GM10847 (cell line): ENCODE measurements around the gene ATOH8.

Source experiments
- POLR2A ChIP-seq: IDR thresholded peaks from 2 replicates; pipeline ENCODE4 v1.6.1; 2011; ENCODE audit not compliant: insufficient read length; ENCODE audit errors: extremely low read depth

The ATOH8 gene

GRCh38 chr2:85729825-85730510 lies 23.8 kb upstream of the ATOH8 start:
- no peak for TF ChIP-seq POLR2A

GRCh38 chr2:85730686-85731230 lies 23.0 kb upstream of the ATOH8 start:
- TF ChIP-seq POLR2A: no peak

- no peak for TF ChIP-seq POLR2A
These were observed 22.2 kb upstream of the ATOH8 start for GRCh38 chr2:85731606-85732005.

GRCh38 chr2:85732467-85733120 lies 21.2 kb upstream of the ATOH8 start:
- TF ChIP-seq POLR2A: no peak

- no peak for TF ChIP-seq POLR2A
These were observed 20.4 kb upstream of the ATOH8 start for GRCh38 chr2:85733121-85733960.

GRCh38 chr2:85734015-85734414 lies 19.8 kb upstream of the ATOH8 start:
- TF ChIP-seq POLR2A: no peak

GRCh38 chr2:85734942-85735608 lies 18.7 kb upstream of the ATOH8 start:
- TF ChIP-seq POLR2A: no peak

- TF ChIP-seq POLR2A: no peak
These were observed 18.1 kb upstream of the ATOH8 start for GRCh38 chr2:85735691-85736090.

- TF ChIP-seq POLR2A: no peak
These were observed 17.1 kb upstream of the ATOH8 start for GRCh38 chr2:85736456-85737355.

GRCh38 chr2:85737481-85737880 lies 16.3 kb upstream of the ATOH8 start:
- TF ChIP-seq POLR2A: no peak

GRCh38 chr2:85737961-85738360 lies 15.8 kb upstream of the ATOH8 start:
- TF ChIP-seq POLR2A: no peak

GRCh38 chr2:85740193-85740592 lies 13.6 kb upstream of the ATOH8 start:
- no peak for TF ChIP-seq POLR2A

- TF ChIP-seq POLR2A: no peak
These were observed 12.5 kb upstream of the ATOH8 start for GRCh38 chr2:85741211-85741832.
